Astrocyte of the cerebellum (primary cell): ENCODE measurements around the gene IL36RN.

Experiments used
- DNase-seq: peaks from one replicate; pipeline ENCODE4 v3.0.0-alpha.2; 2011; ENCODE audit warnings: low read depth
- H3K4me3 ChIP-seq: 2 replicates; pipeline ENCODE4 v1.5.1; 2011; ENCODE audit warnings: mild to moderate bottlenecking, low read depth, low read length, moderate library complexity
- CTCF ChIP-seq: IDR thresholded peaks from 2 replicates; pipeline ENCODE4 v1.5.1; 2012; ENCODE audit warnings: low read length, low read depth, moderate library complexity, mild to moderate bottlenecking; ENCODE audit errors: missing control alignments
- in situ Hi-C: cut with HindIII; loops from 2 replicates; pipeline ENCODE4 v1.10.0; 2017; ENCODE audit warnings: low sequenced_read_pairs

The IL36RN gene

GRCh38 chr2:113068706-113069485, 9.9 kb downstream of the IL36RN start:
- DNase-seq: no peak
- no peak for TF ChIP-seq CTCF
- no peak overlapping the region for H3K4me3 ChIP-seq
- in situ Hi-C loops: no loop called here

- in situ Hi-C loops: no loop called here
- DNase-seq: no peak
- no peak overlapping the region for H3K4me3 ChIP-seq
- no peak for TF ChIP-seq CTCF
These were observed 10.9 kb downstream of the IL36RN start for GRCh38 chr2:113069676-113070605.

GRCh38 chr2:113070606-113070975, 11.6 kb downstream of the IL36RN start:
- H3K4me3 ChIP-seq: no peak overlapping the region
- in situ Hi-C loops: no loop called here
- DNase-seq: no peak
- TF ChIP-seq CTCF: no peak

GRCh38 chr2:113072584-113072983, 13.6 kb downstream of the IL36RN start:
- DNase-seq: no peak
- no peak overlapping the region for H3K4me3 ChIP-seq
- in situ Hi-C loops: no loop called here
- TF ChIP-seq CTCF: no peak

GRCh38 chr2:113073325-113073834, 14.4 kb downstream of the IL36RN start:
- DNase-seq: no peak
- H3K4me3 ChIP-seq: no peak overlapping the region
- in situ Hi-C loops: no loop called here
- no peak for TF ChIP-seq CTCF

GRCh38 chr2:113075030-113075429, 16.0 kb downstream of the IL36RN start:
- in situ Hi-C loops: no loop called here
- no peak for TF ChIP-seq CTCF
- DNase-seq: no peak
- H3K4me3 ChIP-seq: no peak overlapping the region
